Karpas-422 (cell line): ENCODE results near the gene PNPLA1. TPM values are rescaled to one million over a fixed set of nuclear protein-coding genes. Genes with fewer than 3 reads are reported as not detected.

Experiments used
- DNase-seq: peaks from one replicate; pipeline ENCODE4 v3.0.0-alpha.2; 2015
- H2AFZ ChIP-seq: fragments of 200-600 bp; sonication (generic); 2 replicates; pipeline ENCODE4 v1.6.1; 2014; ENCODE audit warnings: antibody characterized with exemption, low read length, mixed read lengths
- H3K27ac ChIP-seq: fragments of 200-600 bp; sonication (generic); 2 replicates; pipeline ENCODE4 v1.5.1; 2014; ENCODE audit warnings: mild to moderate bottlenecking, low read length, moderate library complexity
- H3K27me3 ChIP-seq: fragments of 200-600 bp; sonication (generic); 2 replicates; pipeline ENCODE4 v1.6.1; 2014; ENCODE audit warnings: low read length, mixed read lengths
- H3K36me3 ChIP-seq: fragments of 200-600 bp; sonication (generic); 2 replicates; pipeline ENCODE4 v1.6.1; 2014; ENCODE audit warnings: low read length, mixed read lengths; ENCODE audit not compliant: insufficient read depth
- H3K4me1 ChIP-seq: fragments of 200-600 bp; sonication (generic); 2 replicates; pipeline ENCODE4 v1.6.1; 2014; ENCODE audit warnings: mild to moderate bottlenecking, low read length, mixed read lengths
- H3K4me2 ChIP-seq: fragments of 200-600 bp; sonication (generic); 2 replicates; pipeline ENCODE4 v1.6.1; 2014; ENCODE audit warnings: low read length, low read depth, mild to moderate bottlenecking; ENCODE audit not compliant: poor library complexity, severe bottlenecking
- H3K4me3 ChIP-seq: fragments of 200-600 bp; sonication (generic); 2 replicates; pipeline ENCODE4 v1.5.1; 2014; ENCODE audit warnings: mild to moderate bottlenecking, antibody characterized with exemption, low read length, mixed read lengths
- H3K79me2 ChIP-seq: fragments of 200-600 bp; sonication (generic); 2 replicates; pipeline ENCODE4 v1.6.1; 2014; ENCODE audit warnings: mild to moderate bottlenecking, low read length, mixed read lengths
- H3K9ac ChIP-seq: fragments of 200-600 bp; sonication (generic); 2 replicates; pipeline ENCODE4 v1.6.0; 2014; ENCODE audit warnings: low read length
- H3K9me2 ChIP-seq: fragments of 200-600 bp; sonication (generic), shearing (Covaris generic); replicated peaks from 2 replicates; pipeline ENCODE4 v1.6.0; 2014; ENCODE audit warnings: mild to moderate bottlenecking, low read length, moderate library complexity; ENCODE audit not compliant: insufficient read depth
- H3K9me3 ChIP-seq: fragments of 300-700, 200-600 bp; sonication (generic); 2 replicates; pipeline ENCODE4 v1.6.1; 2014; ENCODE audit warnings: low read length, mixed read lengths
- H4K20me1 ChIP-seq: fragments of 200-600 bp; sonication (generic); 2 replicates; pipeline ENCODE4 v1.6.1; 2014; ENCODE audit warnings: mild to moderate bottlenecking, antibody characterized with exemption, low read length, low read depth; ENCODE audit not compliant: insufficient read depth
- total RNA-seq: library from RNA; depleted of rRNA; stranded (reverse); fragments of >200 nt; shearing (Covaris generic); gene quantifications from 2 replicates; pipeline ENCODE4 v1.2.3, GENCODE V29; 2014; ENCODE audit warnings: low replicate concordance

PNPLA1 gene
- total RNA-seq, 1 experiment from 2014 or later: not detected

DNA sequence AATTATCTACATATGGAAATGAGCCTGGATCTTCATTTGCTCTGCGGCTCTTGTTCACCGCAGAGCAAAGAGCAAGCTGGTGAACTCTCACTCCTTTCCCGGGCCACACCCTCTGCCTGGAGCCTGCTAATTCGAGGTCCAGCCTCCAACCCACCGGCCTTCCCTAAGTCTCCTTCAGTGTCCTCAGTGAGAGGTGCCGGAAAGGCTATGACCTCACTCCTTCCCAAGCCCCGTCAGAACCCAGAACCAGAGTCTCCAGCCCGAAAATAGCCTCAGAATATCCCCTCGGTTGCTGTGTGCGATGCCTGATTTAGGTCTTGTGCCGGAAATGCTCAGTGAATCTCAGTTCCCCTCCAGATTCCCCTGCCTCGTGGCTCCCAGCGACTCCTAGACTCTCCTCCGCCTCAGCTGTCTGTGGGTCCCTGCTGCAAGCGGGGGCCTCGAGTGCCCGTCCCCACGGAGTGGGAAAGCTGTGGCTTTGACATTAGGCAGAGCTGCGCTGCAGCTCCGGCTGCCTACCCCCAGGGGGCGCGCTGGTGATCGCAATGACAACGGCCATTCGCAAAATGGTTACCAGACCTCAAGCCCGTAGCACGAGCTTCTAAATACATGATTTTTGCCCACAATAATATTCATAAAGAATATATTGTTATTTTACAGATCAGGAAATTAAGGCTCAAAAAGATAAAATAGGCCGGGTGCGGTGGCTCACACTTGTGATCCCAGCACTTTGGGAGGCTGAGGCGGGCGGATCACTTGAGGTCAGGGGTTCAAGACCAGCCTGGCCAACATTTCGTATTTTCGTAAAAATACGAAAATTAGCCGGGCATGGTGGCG lies 71.0 kb downstream of the PNPLA1 start:
- H3K4me1 ChIP-seq: peaks cover 31% of the 10 kb centered on the region
- no peaks in the 10 kb centered on the region for H3K9me3 ChIP-seq
- H2AFZ ChIP-seq: peak overlapping the region; percentile 51
- no peaks in the 10 kb centered on the region for H3K9me2 ChIP-seq
- no peaks in the 10 kb centered on the region for H3K79me2 ChIP-seq
- no peak overlapping the region for H3K27ac ChIP-seq
- DNase-seq: peak; percentile 87
- H3K27me3 ChIP-seq: no peaks in the 10 kb centered on the region
- peak overlapping the region; percentile 41; the same call in 1 of the 2 replicates for H3K9ac ChIP-seq
- no peaks in the 10 kb centered on the region for H3K36me3 ChIP-seq
- H4K20me1 ChIP-seq: no peaks in the 10 kb centered on the region
- H3K4me2 ChIP-seq: peak overlapping the region; percentile 59
- peak overlapping the region; percentile 33; the same call in 1 of the 2 replicates for H3K4me3 ChIP-seq

- Histone ChIP-seq H3K4me3 (no peak overlapping the region), H3K79me2 (no peaks in the 10 kb centered on the region), H4K20me1 (no peaks in the 10 kb centered on the region), H2AFZ (no peak overlapping the region), H3K9me2 (no peaks in the 10 kb centered on the region), H3K9me3 (no peaks in the 10 kb centered on the region), H3K4me1 (peaks cover 28% of the 10 kb centered on the region), H3K4me2 (peak overlapping the region; percentile 28), H3K27ac (no peak overlapping the region), H3K9ac (no peak overlapping the region), H3K36me3 (no peaks in the 10 kb centered on the region), H3K27me3 (no peaks in the 10 kb centered on the region)
- no peak for DNase-seq
These were observed 73.3 kb downstream of the PNPLA1 start for GRCh38 chr6:36343109-36343680.

DNA sequence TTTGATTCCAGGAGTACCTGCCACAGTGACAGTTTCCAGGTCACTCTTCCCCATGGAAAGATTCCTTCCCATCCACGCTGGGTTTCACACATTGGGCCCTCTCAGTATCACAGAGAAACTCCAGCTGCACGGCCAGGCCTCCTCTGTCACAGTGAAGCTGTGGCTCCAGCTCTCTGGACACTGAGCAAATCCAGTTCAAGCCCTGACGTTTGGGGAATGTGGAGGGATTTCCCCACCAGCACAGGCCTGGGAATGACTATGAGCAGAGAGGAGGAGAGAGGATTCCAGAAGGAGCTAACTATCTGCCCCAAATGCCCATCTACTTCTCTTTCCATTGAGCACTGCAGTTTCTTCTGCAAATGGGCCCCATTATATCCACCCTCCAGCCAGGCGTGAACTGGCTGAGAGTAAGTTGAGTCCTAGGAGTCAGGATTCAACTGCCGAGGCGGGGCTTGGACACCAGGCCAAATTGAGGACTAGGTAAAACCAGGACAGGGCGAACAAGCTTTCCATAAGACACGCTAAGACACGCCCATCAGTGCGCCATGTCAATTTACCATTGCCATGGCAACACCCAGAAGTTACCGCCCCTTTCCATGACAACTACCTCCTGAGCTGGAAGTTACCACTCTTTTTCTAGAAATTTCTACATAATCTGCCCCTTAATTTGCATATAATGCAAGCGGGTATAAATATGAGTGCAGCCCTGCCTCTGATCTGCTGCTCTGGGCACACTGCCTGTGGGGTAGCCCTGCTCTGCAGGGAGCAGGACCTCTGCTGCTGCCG lies 76.0 kb downstream of the PNPLA1 start:
- Histone ChIP-seq H3K27ac (no peak overlapping the region), H2AFZ (no peak overlapping the region), H3K4me2 (no peak overlapping the region), H3K36me3 (no peaks in the 10 kb centered on the region), H3K4me1 (peaks cover 33% of the 10 kb centered on the region), H3K4me3 (no peak overlapping the region), H3K9me2 (no peaks in the 10 kb centered on the region), H3K79me2 (no peaks in the 10 kb centered on the region), H3K9me3 (no peaks in the 10 kb centered on the region), H3K9ac (no peak overlapping the region), H3K27me3 (no peaks in the 10 kb centered on the region), H4K20me1 (no peaks in the 10 kb centered on the region)
- no peak for DNase-seq

- no peaks in the 10 kb centered on the region for H3K36me3 ChIP-seq
- no peak overlapping the region for H3K4me3 ChIP-seq
These were observed 76.8 kb downstream of the PNPLA1 start for GRCh38 chr6:36346486-36347273.

GRCh38 chr6:36347621-36348020 lies 77.8 kb downstream of the PNPLA1 start:
- DNase-seq: no peak
- Histone ChIP-seq H3K27me3 (no peaks in the 10 kb centered on the region), H3K9me2 (no peaks in the 10 kb centered on the region), H3K79me2 (no peaks in the 10 kb centered on the region), H4K20me1 (no peaks in the 10 kb centered on the region), H3K4me2 (no peak overlapping the region), H3K9me3 (peaks cover 3% of the 10 kb centered on the region; the same call in 1 of the 2 replicates), H3K27ac (no peak overlapping the region), H3K36me3 (no peaks in the 10 kb centered on the region), H3K4me3 (no peak overlapping the region), H3K9ac (no peak overlapping the region), H2AFZ (no peak overlapping the region), H3K4me1 (peaks cover 32% of the 10 kb centered on the region)

More at GRCh38 chr6:36346486-36347273, 76.8 kb downstream of the PNPLA1 start:
- H3K4me2 ChIP-seq: no peak overlapping the region
- H3K9me2 ChIP-seq: no peaks in the 10 kb centered on the region
- no peak for DNase-seq
- no peak overlapping the region for H3K9ac ChIP-seq
- no peaks in the 10 kb centered on the region for H3K79me2 ChIP-seq
- peaks cover 32% of the 10 kb centered on the region for H3K4me1 ChIP-seq
- no peaks in the 10 kb centered on the region for H3K27me3 ChIP-seq
- no peaks in the 10 kb centered on the region for H4K20me1 ChIP-seq
- no peak overlapping the region for H2AFZ ChIP-seq
- no peak overlapping the region for H3K27ac ChIP-seq
- no peaks in the 10 kb centered on the region for H3K9me3 ChIP-seq

DNA sequence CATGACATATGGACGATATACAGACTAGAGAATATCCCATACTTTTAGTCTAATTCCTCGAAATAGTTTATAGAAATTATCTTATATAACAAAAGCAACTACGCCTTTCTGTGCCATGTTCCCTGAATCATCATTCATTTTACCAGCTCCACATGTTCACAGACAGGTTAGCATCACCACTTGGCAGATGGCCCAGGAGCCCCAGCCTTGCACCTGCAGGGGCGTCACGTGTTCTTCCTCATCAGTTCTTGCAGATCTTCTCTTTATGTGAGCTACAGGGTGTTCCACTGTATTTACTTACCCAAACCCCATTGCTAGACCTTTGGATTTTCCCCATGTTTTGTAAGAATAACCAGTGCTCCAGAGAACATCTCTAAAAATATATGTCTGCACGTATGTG lies 79.4 kb downstream of the PNPLA1 start:
- H3K9me2 ChIP-seq: no peaks in the 10 kb centered on the region
- peak overlapping the region; percentile 51 for H3K4me2 ChIP-seq
- DNase-seq: peak; percentile 86
- peak overlapping the region; percentile 26 for H3K4me3 ChIP-seq
- H2AFZ ChIP-seq: peak overlapping the region; percentile 2; the same call in 1 of the 2 replicates
- no peaks in the 10 kb centered on the region for H3K36me3 ChIP-seq
- H3K27ac ChIP-seq: peak overlapping the region; percentile 54
- H3K9ac ChIP-seq: peak overlapping the region; percentile 40; the same call in 1 of the 2 replicates
- H4K20me1 ChIP-seq: no peaks in the 10 kb centered on the region
- H3K4me1 ChIP-seq: peaks cover 21% of the 10 kb centered on the region
- H3K27me3 ChIP-seq: no peaks in the 10 kb centered on the region
- H3K79me2 ChIP-seq: no peaks in the 10 kb centered on the region
- H3K9me3 ChIP-seq: peaks cover 3% of the 10 kb centered on the region; the same call in 1 of the 2 replicates

DNA sequence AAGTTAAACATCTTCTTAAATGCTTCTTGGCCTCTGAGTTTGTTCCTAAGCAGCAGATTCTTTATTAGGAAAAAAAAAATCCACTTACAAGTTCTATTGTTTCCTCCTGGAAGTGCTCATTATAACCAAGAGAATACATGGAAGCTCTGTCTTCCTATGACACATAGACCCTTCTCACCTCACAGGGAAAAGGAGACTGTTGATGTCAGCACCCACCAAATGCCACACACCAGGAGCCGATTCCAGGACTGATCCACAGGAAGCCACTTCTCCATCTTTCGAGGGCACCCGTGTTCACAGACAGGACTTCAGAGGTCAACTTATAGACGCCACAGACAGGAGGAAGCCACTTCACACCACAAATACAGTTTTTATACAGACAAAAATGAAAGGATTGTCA lies 80.2 kb downstream of the PNPLA1 start:
- Histone ChIP-seq H3K79me2 (no peaks in the 10 kb centered on the region), H3K9me3 (peaks cover 3% of the 10 kb centered on the region; the same call in 1 of the 2 replicates), H2AFZ (peak overlapping the region; percentile 19; the same call in 1 of the 2 replicates), H4K20me1 (no peaks in the 10 kb centered on the region), H3K36me3 (no peaks in the 10 kb centered on the region), H3K9me2 (no peaks in the 10 kb centered on the region), H3K4me3 (no peak overlapping the region), H3K9ac (0 out of 2 replicates have a peak overlapping the region, but pooled peaks have one; percentile 15), H3K4me1 (peaks cover 21% of the 10 kb centered on the region), H3K27ac (no peak overlapping the region), H3K27me3 (no peaks in the 10 kb centered on the region), H3K4me2 (peak overlapping the region; percentile 51)
- no peak for DNase-seq
